Posterior vena cava (tissue), 2 donors: ENCODE data around the gene FLVCR2. TPM values are rescaled to one million over a fixed set of nuclear protein-coding genes. Genes with fewer than 3 reads are reported as not detected.

Experiments used
- DNase-seq: peaks from one replicate; pipeline ENCODE4 v3.0.0-alpha.2; 2020; ENCODE audit warnings: low spot score
- intact Hi-C, 2 donors: fragments of 100-400 bp; cut with DNase I; formaldehyde crosslinking; loops; one replicate each; pipeline versions ENCODE4 v1.14.1 to v1.14.2; 2022 to 2023
- long read RNA-seq, 2 donors: library from polyadenylated mRNA; unstranded; transcript quantifications; one replicate each; pipeline ENCODE4 v2.0.0, GENCODE V29; 2020 to 2021
- total RNA-seq, 2 donors: library from RNA; stranded (reverse); fragmentation: NEBNext Ultra II Directional; extraction: Animal tissue kit (Norgen Biotek cat#: 25700); gene quantifications; one replicate each; pipeline ENCODE4 v1.2.1, GENCODE V29; 2021
- donor health status: DM: yes; HTN: yes; CAD: no.
- donor health status: DM: yes; HTN: yes; CAD: no.

The FLVCR2 gene
- total RNA-seq = 1 to 10 TPM; 4.8 to 7.9 TPM
- long read RNA-seq, donor 1, partial matches to known transcripts = 2 of 3 reads
- long read RNA-seq, donor 1, other reads (novel, unspliced or antisense) = 1 of 3 reads
- long read RNA-seq, donor 2, partial matches to known transcripts = 2 of 6 reads
- long read RNA-seq, donor 2, other reads (novel, unspliced or antisense) = 2 of 6 reads

GRCh38 chr14:75578102-75578785 lies at the start of gene FLVCR2:
Gene FLVCR2 (plus strand): TSS chr14:75578620. CDS start chr14:75578973, 353 bp downstream.
- peak; percentile 94 for DNase-seq
- intact Hi-C loops = loop anchor here in 1 of 2 donors (2.0 to 5.0 kb wide), 2 partner anchors 75 to 404 kb away; partner anchors contain the start of gene TGFB3

- intact Hi-C loops = no loop called here
- no peak for DNase-seq
Measured at GRCh38 chr14:75531256-75531655, 47.2 kb upstream of the FLVCR2 start.

GRCh38 chr14:75531660-75532317 lies 46.6 kb upstream of the FLVCR2 start:
- intact Hi-C loops = no loop called here
- no peak for DNase-seq

GRCh38 chr14:75533791-75534555 lies 44.4 kb upstream of the FLVCR2 start:
- intact Hi-C loops = no loop called here
- no peak for DNase-seq

- no peak for DNase-seq
- intact Hi-C loops = no loop called here
Measured at GRCh38 chr14:75535164-75535898, 43.1 kb upstream of the FLVCR2 start.

- no peak for DNase-seq
- intact Hi-C loops = no loop called here
Measured at GRCh38 chr14:75537071-75537470, 41.3 kb upstream of the FLVCR2 start.

GRCh38 chr14:75539162-75539560 lies 39.3 kb upstream of the FLVCR2 start:
- no peak for DNase-seq
- intact Hi-C loops = no loop called here

- intact Hi-C loops = no loop called here
- no peak for DNase-seq
Measured at GRCh38 chr14:75539561-75540478, 38.6 kb upstream of the FLVCR2 start.

- intact Hi-C loops = no loop called here
- DNase-seq = no peak
Measured at GRCh38 chr14:75540479-75540851, 38.0 kb upstream of the FLVCR2 start.

GRCh38 chr14:75542588-75543091 lies 35.8 kb upstream of the FLVCR2 start:
- peak; percentile 96 for DNase-seq
- intact Hi-C loops = no loop called here

GRCh38 chr14:75543253-75543652 lies 35.2 kb upstream of the FLVCR2 start:
- intact Hi-C loops = no loop called here
- DNase-seq = no peak

GRCh38 chr14:75543786-75544185 lies 34.6 kb upstream of the FLVCR2 start:
- intact Hi-C loops = no loop called here
- no peak for DNase-seq

GRCh38 chr14:75545907-75546306 lies 32.5 kb upstream of the FLVCR2 start:
- DNase-seq = no peak
- intact Hi-C loops = no loop called here

- DNase-seq = no peak
- intact Hi-C loops = no loop called here
Measured at GRCh38 chr14:75547552-75548250, 30.7 kb upstream of the FLVCR2 start.

- intact Hi-C loops = no loop called here
- DNase-seq = no peak
Measured at GRCh38 chr14:75548544-75548943, 29.9 kb upstream of the FLVCR2 start.

- no peak for DNase-seq
- intact Hi-C loops = no loop called here
Measured at GRCh38 chr14:75549169-75549568, 29.3 kb upstream of the FLVCR2 start.

- DNase-seq = no peak
- intact Hi-C loops = no loop called here
Measured at GRCh38 chr14:75551021-75551420, 27.4 kb upstream of the FLVCR2 start.

- intact Hi-C loops = no loop called here
Measured at GRCh38 chr14:75553157-75553556, 25.3 kb upstream of the FLVCR2 start.

More at GRCh38 chr14:75553157-75553556, 25.3 kb upstream of the FLVCR2 start:
- no peak for DNase-seq
